EL (cell line): ENCODE measurements around the gene SMARCD3.

Experiments used
- DNase-seq: peaks from one replicate; pipeline ENCODE4 v3.0.0-alpha.2; 2016

The SMARCD3 gene

DNA sequence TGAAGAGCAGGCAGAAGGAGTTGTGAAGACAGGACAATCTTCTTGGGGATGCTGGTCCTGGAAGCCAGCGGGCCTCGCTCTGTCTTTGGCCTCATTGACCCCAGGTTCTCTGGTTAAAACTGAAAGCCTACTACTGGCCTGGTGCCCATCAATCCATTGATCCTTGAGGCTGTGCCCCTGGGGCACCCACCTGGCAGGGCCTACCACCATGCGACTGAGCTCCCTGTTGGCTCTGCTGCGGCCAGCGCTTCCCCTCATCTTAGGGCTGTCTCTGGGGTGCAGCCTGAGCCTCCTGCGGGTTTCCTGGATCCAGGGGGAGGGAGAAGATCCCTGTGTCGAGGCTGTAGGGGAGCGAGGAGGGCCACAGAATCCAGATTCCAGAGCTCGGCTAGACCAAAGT lies 14.7 kb downstream of the SMARCD3 start:
- DNase-seq: no peak

GRCh38 chr7:151232917-151233701 lies 15.4 kb downstream of the SMARCD3 start:
- DNase-seq: peak; percentile 85

GRCh38 chr7:151232091-151232916 lies 16.2 kb downstream of the SMARCD3 start, which contains the start of gene CHPF2:
TSS of gene CHPF2 (plus strand) at chr7:151232483. CDS start at chr7:151234012, 1,529 bp downstream.
- peak; percentile 86 for DNase-seq

DNA sequence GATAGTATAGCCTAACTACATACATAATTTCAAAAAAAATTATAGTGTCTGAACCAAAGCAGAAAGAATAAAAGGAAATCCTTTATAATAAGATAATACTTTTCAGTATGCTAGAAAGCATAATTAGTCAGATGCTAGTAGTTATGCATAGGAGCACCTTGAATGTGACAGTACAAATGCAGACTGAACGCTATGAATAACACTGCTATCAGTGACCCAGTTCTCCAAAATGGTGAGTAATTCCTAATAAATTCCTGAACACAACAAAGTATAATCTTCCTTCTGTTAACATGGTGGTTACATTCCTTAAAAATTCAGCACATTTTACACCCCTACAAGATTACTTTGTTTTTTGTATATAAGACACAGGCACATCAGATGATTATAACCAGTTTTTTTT lies 17.4 kb downstream of the SMARCD3 start:
- peak; percentile 16 for DNase-seq

GRCh38 chr7:151229249-151229648 lies 19.2 kb downstream of the SMARCD3 start:
- no peak for DNase-seq

DNA sequence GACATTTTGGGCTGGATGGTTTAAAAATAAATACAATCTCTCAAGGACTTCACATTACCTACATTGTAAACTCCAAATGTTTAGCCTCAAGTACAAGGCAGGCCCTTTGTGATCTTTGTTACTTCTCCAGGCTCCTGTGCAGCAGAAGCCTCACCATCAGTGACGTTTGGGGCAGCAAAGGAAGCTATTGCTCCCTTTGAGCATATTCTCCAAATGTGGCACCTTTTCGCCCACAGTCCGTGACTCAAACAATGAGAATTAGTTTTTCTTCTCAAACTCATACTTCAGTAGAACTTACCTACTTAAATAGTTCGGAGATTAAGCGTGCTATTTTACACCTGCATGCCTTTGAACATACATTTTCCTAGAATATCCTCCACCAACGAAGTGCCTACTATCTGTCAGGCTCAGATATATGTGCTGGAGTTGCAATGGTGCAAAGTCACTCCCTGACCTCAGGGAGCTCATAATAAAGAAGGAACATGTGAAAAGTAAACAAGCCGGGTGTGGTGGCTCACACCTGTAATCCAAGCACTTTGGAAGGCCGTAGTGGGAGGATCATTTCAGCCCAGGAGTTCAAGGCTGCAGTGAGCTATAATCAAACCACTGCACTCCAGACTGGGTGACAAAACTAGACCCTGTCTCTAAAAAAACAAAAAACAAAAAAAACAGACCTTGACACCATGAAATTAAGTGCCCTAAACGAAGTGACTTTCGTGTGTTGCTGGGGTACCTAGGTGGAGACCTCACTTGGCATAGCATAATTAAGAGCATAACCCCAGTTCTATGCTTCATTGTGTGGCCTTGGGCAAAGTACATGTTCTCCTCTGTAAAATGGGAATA lies 20.2 kb downstream of the SMARCD3 start:
- no peak for DNase-seq

GRCh38 chr7:151226875-151227782 lies 21.4 kb downstream of the SMARCD3 start, which contains the start of gene ABCF2:
TSS of gene ABCF2 (minus strand) at chr7:151227205. CDS start at chr7:151226458, 747 bp downstream.
- peak; percentile 98 for DNase-seq

DNA sequence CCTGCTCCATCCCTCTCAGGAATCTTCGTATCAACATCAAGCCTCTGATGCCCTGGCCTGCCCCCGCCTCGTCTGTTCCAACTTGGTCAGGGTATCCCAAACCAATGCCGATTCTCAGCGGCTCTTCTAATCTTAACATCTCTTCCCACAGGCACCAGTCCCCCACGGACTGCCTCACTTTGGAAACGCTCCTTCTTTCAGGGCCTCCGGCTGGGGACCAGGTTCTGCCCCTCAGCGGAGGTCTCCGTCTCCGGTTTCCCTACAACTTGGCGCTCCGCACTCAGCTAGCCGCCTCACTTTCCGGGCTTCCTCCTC lies 22.0 kb downstream of the SMARCD3 start:
- no peak for DNase-seq

DNA sequence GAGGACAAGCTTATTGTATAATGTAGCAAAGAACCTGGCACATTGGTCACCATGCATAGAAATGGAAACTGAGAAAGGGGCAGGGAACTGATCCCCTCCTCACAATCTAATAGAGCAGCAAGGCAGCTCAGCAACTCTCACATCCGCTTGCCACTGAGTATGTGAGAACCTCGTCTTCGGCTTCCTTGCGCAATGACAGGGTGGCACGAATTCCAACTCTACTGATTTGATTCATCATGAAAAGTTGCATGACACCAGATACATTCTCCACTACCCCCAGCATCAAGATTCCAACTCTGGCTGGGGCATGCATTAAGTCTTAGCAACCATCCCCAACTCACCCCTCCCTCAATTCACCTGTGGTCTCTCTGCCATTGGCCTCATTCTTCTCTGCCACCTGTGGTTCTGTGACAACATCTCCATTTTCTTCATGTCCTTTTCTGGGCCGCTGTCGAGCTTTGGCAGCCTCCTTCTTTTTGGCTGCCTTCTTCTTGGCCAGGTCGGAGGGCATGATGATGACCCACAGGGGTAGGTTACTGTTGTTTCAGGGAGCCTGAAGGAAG lies 22.5 kb downstream of the SMARCD3 start:
- peak; percentile 27 for DNase-seq

- DNase-seq: no peak
These were observed 24.8 kb downstream of the SMARCD3 start for GRCh38 chr7:151223728-151224127.

GRCh38 chr7:151218170-151218569 lies 30.3 kb downstream of the SMARCD3 start:
- no peak for DNase-seq

DNA sequence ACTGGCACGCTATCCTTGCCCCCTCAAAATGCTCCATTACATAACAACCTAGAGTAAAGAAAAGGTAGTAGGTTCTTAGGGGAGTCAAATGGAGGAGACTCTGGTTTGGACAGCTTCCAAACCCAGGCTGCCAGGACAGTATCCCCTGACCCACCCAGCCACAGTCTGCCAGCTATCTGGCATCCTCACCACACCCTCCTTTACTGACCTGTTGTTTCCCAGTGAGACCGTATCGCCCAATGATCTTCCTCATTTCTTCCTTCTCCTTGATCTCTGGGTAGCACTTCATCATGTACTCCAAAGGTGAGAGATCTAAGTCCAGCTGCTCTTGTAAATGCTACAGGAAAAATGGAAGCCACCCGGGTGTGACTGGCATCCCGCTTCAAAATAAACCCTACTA lies 33.1 kb downstream of the SMARCD3 start:
- DNase-seq: no peak

DNA sequence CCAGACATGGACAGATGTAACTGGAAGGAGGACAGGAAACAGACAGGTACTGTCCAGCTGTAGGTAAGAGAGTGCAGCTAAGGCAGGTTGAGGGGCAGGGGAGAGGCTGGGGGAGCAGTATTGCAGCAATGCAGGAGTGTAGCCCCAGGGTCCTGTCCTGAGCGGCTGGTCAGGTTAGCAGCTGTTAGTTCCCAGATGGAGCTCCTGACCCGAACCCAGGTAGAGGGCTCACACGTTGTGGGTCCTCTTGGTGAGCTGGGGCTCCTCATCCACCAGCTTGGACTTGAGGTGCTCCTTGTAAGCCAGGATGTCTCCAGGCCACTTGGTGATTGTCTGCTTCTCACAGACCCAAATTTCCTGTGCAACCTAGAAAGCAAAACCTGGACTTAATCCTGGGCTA lies 34.7 kb downstream of the SMARCD3 start:
- DNase-seq: no peak

- DNase-seq: no peak
These were observed 35.9 kb downstream of the SMARCD3 start for GRCh38 chr7:151212626-151213025.

GRCh38 chr7:151211155-151211772 lies 37.2 kb downstream of the SMARCD3 start:
- DNase-seq: no peak

- DNase-seq: no peak
These were observed 38.2 kb downstream of the SMARCD3 start, which contains the start of gene H2BK1 for GRCh38 chr7:151210087-151210854. TSS of gene H2BK1 (minus strand) at chr7:151210488. CDS start at chr7:151210318, 170 bp downstream.

GRCh38 chr7:151209588-151209987 lies 38.9 kb downstream of the SMARCD3 start:
- no peak for DNase-seq

- no peak for DNase-seq
These were observed 40.1 kb downstream of the SMARCD3 start for GRCh38 chr7:151208253-151208862.

- no peak for DNase-seq
These were observed 40.7 kb downstream of the SMARCD3 start for GRCh38 chr7:151207804-151208203.

GRCh38 chr7:151207315-151207714 lies 41.2 kb downstream of the SMARCD3 start:
- no peak for DNase-seq
